Measurements from ENCODE around the gene EMCN. TPM values are rescaled to one million over a fixed set of nuclear protein-coding genes. Genes with fewer than 3 reads are reported as not detected.

The EMCN gene
- total and polyA plus RNA-seq, 8 donors, result 34.4 to 46.1 (median 38.3) TPM

GRCh38 chr4:100379583-100380105 lies 138.2 kb downstream of the EMCN start:
- Histone ChIP-seq H3K36me3 (no peaks in the 10 kb centered on the region), H3K27ac (no peak overlapping the region), H3K27me3 (no peaks in the 10 kb centered on the region), H3K4me1 (no peaks in the 10 kb centered on the region), H3K9me3 (no peaks in the 10 kb centered on the region), H3K4me3 (no peak overlapping the region)
- intact Hi-C loops (cut with DNase I), result no loop called here
- TF ChIP-seq CTCF (IDR thresholded peaks at IDR 0.05), result no peak
- ATAC-seq, result no peak
- peak in 1 of 4 donors; percentile 13 for DNase-seq

GRCh38 chr4:100372432-100372831 lies 145.4 kb downstream of the EMCN start:
- Histone ChIP-seq H3K36me3 (no peaks in the 10 kb centered on the region), H3K4me1 (no peaks in the 10 kb centered on the region), H3K27ac (no peak overlapping the region), H3K27me3 (no peaks in the 10 kb centered on the region), H3K4me3 (no peak overlapping the region), H3K9me3 (no peaks in the 10 kb centered on the region)
- intact Hi-C loops (cut with DNase I), result no loop called here
- peak in 1 of 2 donors; percentile 10 for TF ChIP-seq CTCF (IDR thresholded peaks at IDR 0.05)
- DNase-seq (no peak), ATAC-seq (no peak)

- intact Hi-C loops (cut with DNase I), result no loop called here
- H3K4me1 ChIP-seq, result no peaks in the 10 kb centered on the region
- H3K27me3 ChIP-seq, result no peaks in the 10 kb centered on the region
- TF ChIP-seq CTCF (IDR thresholded peaks at IDR 0.05), result no peak
- no peak overlapping the region for H3K27ac ChIP-seq
- DNase-seq (no peak), ATAC-seq (no peak)
- H3K9me3 ChIP-seq, result no peaks in the 10 kb centered on the region
- no peaks in the 10 kb centered on the region for H3K36me3 ChIP-seq
- H3K4me3 ChIP-seq, result no peak overlapping the region
These were observed 148.0 kb downstream of the EMCN start for GRCh38 chr4:100369871-100370270.

- intact Hi-C loops (cut with DNase I), result no loop called here
- H3K4me3 ChIP-seq, result no peak overlapping the region
- H3K27ac ChIP-seq, result no peak overlapping the region
- no peaks in the 10 kb centered on the region for H3K27me3 ChIP-seq
- H3K4me1 ChIP-seq, result no peaks in the 10 kb centered on the region
- no peak for DNase-seq
- no peaks in the 10 kb centered on the region for H3K36me3 ChIP-seq
- no peak for TF ChIP-seq CTCF (IDR thresholded peaks at IDR 0.05)
- ATAC-seq, result no peak
- no peaks in the 10 kb centered on the region for H3K9me3 ChIP-seq
These were observed 150.4 kb downstream of the EMCN start for GRCh38 chr4:100367451-100367850.

GRCh38 chr4:100366213-100366612 lies 151.6 kb downstream of the EMCN start:
- intact Hi-C loops (cut with DNase I), result no loop called here
- ATAC-seq, result no peak
- Histone ChIP-seq H3K9me3 (no peaks in the 10 kb centered on the region), H3K27me3 (no peaks in the 10 kb centered on the region), H3K36me3 (no peaks in the 10 kb centered on the region), H3K27ac (no peak overlapping the region), H3K4me1 (no peaks in the 10 kb centered on the region), H3K4me3 (no peak overlapping the region)
- no peak for DNase-seq
- no peak for TF ChIP-seq CTCF (IDR thresholded peaks at IDR 0.05)
